ENCODE measurements around the gene CXCR5. TPM values are rescaled to one million over a fixed set of nuclear protein-coding genes. Genes with fewer than 3 reads are reported as not detected.

Gene CXCR5
- total and polyA plus RNA-seq, 8 donors: 0.06 to 0.20 (median 0.12) TPM

GRCh38 chr11:118882491-118882890 is 1.2 kb upstream of the CXCR5 start:
- H3K4me1 ChIP-seq: peaks cover 0 to under 1% (median under 1%) of the 10 kb centered on the region in 3 donors
- WGBS, 2 donors: 83 to 89% methylated on average over 5 of the region's 5 CpGs
- intact Hi-C loops (cut with DNase I): no loop called here
- no peaks in the 10 kb centered on the region for H3K9me3 ChIP-seq
- FAIRE-seq (no peak), ATAC-seq (no peak), DNase-seq (no peak)
- TF ChIP-seq, protein P1, sequence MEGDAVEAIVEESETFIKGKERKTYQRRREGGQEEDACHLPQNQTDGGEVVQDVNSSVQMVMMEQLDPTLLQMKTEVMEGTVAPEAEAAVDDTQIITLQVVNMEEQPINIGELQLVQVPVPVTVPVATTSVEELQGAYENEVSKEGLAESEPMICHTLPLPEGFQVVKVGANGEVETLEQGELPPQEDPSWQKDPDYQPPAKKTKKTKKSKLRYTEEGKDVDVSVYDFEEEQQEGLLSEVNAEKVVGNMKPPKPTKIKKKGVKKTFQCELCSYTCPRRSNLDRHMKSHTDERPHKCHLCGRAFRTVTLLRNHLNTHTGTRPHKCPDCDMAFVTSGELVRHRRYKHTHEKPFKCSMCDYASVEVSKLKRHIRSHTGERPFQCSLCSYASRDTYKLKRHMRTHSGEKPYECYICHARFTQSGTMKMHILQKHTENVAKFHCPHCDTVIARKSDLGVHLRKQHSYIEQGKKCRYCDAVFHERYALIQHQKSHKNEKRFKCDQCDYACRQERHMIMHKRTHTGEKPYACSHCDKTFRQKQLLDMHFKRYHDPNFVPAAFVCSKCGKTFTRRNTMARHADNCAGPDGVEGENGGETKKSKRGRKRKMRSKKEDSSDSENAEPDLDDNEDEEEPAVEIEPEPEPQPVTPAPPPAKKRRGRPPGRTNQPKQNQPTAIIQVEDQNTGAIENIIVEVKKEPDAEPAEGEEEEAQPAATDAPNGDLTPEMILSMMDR (IDR thresholded peaks at IDR 0.05): no peak
- no peak overlapping the region for H3K27ac ChIP-seq
- no peaks in the 10 kb centered on the region for H3K36me3 ChIP-seq
- no peaks in the 10 kb centered on the region for H3K27me3 ChIP-seq
- H3K4me3 ChIP-seq: no peak overlapping the region

GRCh38 chr11:118883004-118883367 is 706 bp upstream of the CXCR5 start:
- Histone ChIP-seq H3K36me3 (no peaks in the 10 kb centered on the region), H3K4me1 (peaks cover 5 to 6% (median 5%) of the 10 kb centered on the region in 3 donors), H3K4me3 (no peak overlapping the region), H3K9me3 (no peaks in the 10 kb centered on the region), H3K27ac (no peak overlapping the region), H3K27me3 (no peaks in the 10 kb centered on the region)
- DNase-seq: no peak
- no peak for FAIRE-seq
- TF ChIP-seq, protein P1 (IDR thresholded peaks at IDR 0.05): no peak
- ATAC-seq: no peak
- WGBS, 2 donors: 30 to 49% methylated on average over 1 of the region's 1 CpG
- intact Hi-C loops (cut with DNase I): no loop called here

GRCh38 chr11:118884875-118885274 is 1.2 kb downstream of the CXCR5 start:
- Histone ChIP-seq H3K9me3 (no peaks in the 10 kb centered on the region), H3K36me3 (no peaks in the 10 kb centered on the region), H3K27ac (no peak overlapping the region), H3K4me3 (no peak overlapping the region), H3K4me1 (peaks cover 5 to 21% (median 11%) of the 10 kb centered on the region in 3 donors), H3K27me3 (no peaks in the 10 kb centered on the region)
- no peak for ATAC-seq
- intact Hi-C loops (cut with DNase I): no loop called here
- 95 to 98% methylated on average over 9 of the region's 9 CpGs for WGBS, 2 donors
- FAIRE-seq: no peak
- DNase-seq: no peak
- TF ChIP-seq, protein P1 (IDR thresholded peaks at IDR 0.05): no peak

DNA sequence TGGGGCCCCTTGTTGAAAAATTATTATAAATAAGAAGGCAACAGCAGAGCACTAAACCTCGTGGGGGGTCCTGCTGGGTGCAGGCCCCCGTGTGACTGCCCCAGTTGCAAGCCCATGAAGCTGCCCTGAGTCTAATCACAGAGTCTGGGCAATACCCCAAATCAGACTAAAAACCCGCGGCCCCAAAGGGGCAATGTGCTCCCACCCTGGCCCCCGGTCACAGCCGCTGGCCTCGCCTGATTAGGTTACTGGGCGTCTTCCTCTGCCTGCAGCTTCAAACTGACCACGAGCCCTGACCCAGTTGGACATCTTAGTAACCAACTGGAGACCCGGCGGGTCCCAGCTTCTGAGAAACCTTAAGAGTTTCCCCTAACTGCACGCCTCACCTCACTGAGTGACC is 1.6 kb downstream of the CXCR5 start:
- ATAC-seq: no peak
- H3K9me3 ChIP-seq: no peaks in the 10 kb centered on the region
- no peaks in the 10 kb centered on the region for H3K27me3 ChIP-seq
- no peak overlapping the region for H3K27ac ChIP-seq
- TF ChIP-seq, protein P1 (IDR thresholded peaks at IDR 0.05): no peak
- no peak overlapping the region for H3K4me3 ChIP-seq
- H3K4me1 ChIP-seq: peaks cover 5 to 25% (median 14%) of the 10 kb centered on the region in 3 donors
- no peaks in the 10 kb centered on the region for H3K36me3 ChIP-seq
- no peak for FAIRE-seq
- intact Hi-C loops (cut with DNase I): no loop called here
- WGBS, 2 donors: 89 to 92% methylated on average over 12 of the region's 12 CpGs
- DNase-seq: no peak

- H3K27ac ChIP-seq: no peak overlapping the region
These were observed 2.3 kb downstream of the CXCR5 start for GRCh38 chr11:118885831-118886565.

More at GRCh38 chr11:118885831-118886565, 2.3 kb downstream of the CXCR5 start:
- ATAC-seq: no peak
- no peak for FAIRE-seq
- Histone ChIP-seq H3K4me1 (peaks cover 5 to 30% (median 18%) of the 10 kb centered on the region in 3 donors), H3K9me3 (no peaks in the 10 kb centered on the region), H3K4me3 (no peak overlapping the region), H3K27me3 (no peaks in the 10 kb centered on the region), H3K36me3 (no peaks in the 10 kb centered on the region)
- intact Hi-C loops (cut with DNase I): no loop called here
- no peak for DNase-seq
- WGBS, 2 donors: 78 to 81% methylated on average over 12 of the region's 12 CpGs
- TF ChIP-seq, protein P1 (IDR thresholded peaks at IDR 0.05): no peak
